GM19035 (cell line): ENCODE measurements around the gene SLC15A5.

Source experiments
- ATAC-seq: cut with Tn5 transposase; IDR thresholded peaks from one replicate; pipeline ENCODE4 v1.9.1; 2021; ENCODE audit not compliant: unreplicated experiment

Gene SLC15A5

GRCh38 chr12:16277585-16277984 is at the start of gene SLC15A5:
Gene SLC15A5 (minus strand): TSS chr12:16277685. CDS start chr12:16277685, 0 bp downstream.
- no peak for ATAC-seq

GRCh38 chr12:16325426-16325825 is 47.9 kb upstream of the SLC15A5 start:
- ATAC-seq, result no peak

GRCh38 chr12:16324772-16325171 is 47.3 kb upstream of the SLC15A5 start:
- ATAC-seq, result no peak

- no peak for ATAC-seq
These were observed 46.8 kb upstream of the SLC15A5 start for GRCh38 chr12:16324272-16324671.

DNA sequence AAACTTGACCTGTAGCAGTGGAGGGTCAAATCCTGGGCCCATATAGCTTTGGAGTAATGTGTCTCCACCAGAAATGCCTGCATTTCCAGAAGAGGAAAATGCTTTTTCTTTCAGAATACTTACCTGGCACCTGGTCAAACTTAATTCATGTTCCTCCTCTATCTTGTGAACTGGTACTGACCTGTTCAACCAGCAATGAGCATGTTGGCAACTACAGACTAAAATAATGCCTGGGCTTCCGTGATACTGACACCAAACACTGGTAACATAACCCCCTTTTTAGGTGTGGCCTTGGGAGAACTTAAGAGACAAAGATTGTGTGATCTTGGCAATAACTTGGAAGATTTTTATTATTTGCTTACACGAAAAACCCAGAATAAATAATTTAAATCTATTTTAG is 46.2 kb upstream of the SLC15A5 start:
- no peak for ATAC-seq

DNA sequence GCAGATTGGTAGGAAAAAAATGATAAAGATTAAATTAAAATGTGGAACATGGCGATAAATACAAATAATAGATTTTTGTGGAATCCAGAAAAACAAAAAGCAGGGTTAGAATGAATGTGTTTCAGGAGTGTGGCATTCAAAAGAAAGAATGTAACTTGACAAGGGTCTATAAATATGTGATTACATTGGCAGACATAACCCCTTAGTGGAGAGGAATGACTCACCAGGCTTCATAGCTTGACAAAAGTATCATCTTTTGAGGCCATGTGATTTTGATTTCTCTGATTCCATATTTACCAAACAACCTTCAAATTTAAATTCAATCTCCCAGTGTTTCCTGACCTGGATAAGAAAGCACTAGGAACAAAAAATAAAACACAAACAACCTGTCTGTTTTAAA is 45.5 kb upstream of the SLC15A5 start:
- ATAC-seq, result no peak

DNA sequence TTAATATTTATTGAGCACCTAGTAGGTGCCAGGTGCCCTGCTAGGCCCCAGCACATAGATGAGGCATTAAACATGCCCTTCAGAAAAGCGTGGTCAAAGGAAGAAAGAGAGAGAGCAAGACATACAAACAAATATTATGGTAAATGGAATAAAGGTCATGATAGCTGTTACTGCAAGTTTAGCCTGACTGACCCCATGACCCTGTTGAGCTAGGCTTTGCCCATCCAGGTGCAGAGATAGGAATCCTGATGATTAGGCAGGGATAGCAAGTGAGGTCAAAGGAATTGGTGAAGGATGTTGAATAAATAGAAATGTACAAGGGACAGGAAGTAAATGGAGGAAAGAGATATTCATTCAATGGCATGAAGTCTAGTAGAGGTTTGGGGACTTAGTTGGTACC is 33.4 kb upstream of the SLC15A5 start:
- ATAC-seq, result no peak

GRCh38 chr12:16307856-16308475 is 30.5 kb upstream of the SLC15A5 start:
- no peak for ATAC-seq

DNA sequence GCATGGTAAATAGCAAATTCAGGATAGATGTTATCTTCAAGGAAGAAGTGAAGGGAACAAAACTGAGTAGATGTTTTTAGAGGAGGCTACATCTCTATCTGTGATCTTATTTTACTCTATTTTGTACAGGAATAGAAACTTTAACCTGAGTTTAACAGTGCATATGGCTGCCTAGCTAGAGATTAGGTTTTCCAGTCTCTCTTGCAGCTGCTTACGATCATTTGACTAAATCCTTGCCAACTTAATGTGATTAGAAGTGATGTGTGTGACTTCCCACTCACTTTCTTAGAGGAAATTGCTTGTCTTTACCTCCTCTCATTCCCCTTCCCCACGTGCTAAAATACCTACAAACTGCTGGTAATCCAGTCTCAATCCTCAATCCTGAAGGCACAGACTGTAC is 26.5 kb upstream of the SLC15A5 start:
- no peak for ATAC-seq

DNA sequence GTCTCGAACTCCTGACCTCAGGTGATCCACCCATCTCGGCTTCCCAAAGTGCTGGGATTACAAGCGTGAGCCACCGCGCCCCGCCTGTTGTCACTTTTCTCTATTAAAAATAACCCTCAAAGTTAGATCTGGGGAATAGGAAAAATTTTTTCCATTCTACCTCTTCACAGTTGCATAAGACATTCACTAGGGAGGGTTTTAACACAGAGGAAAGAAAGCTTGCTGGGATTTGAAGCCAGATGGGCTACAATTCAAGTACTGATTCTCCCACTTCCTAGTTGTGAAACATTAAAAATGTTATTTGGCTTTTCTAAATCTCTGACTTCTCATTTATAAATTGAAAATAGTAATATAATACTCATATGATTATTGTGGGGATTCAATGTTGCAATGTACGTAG is 23.3 kb upstream of the SLC15A5 start:
- ATAC-seq, result no peak

- ATAC-seq, result no peak
These were observed 22.6 kb upstream of the SLC15A5 start for GRCh38 chr12:16300122-16300521.

DNA sequence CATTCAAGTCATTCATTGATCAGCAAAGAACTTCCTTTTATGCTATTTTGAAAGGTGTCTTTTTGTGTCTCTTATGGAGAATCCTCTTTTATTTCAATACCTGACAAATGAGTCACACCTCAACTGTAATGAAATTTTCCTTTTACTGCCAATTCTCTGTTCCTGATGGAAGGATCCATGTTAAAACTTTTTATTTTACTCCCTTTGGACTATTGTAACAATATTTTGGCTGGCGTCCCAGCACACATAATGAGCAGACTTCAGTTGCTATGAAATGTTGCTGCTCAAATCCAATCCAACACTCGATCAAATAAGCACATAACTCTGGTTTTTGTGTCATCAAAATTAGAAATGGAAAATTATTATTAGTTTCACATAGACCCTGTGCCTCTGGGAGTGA is 21.9 kb upstream of the SLC15A5 start:
- no peak for ATAC-seq

DNA sequence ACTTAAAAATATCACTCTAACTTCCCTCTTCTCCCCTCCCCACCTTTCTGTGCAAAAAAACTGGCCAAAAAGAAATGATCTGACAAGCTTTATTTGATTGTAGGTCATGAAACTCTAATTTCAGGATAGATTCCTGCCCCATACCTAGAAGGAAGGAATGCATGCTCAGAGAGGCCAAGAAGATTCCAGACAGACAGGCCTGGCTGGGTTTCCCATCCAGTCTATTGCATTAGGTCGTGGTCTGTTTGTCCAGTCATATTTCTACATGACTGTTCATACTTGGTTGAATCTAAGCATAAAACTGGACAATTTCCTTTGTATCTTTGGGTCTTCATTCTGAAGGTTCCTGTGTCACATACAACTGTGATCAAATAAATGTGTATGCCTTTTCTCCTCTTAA is 20.0 kb upstream of the SLC15A5 start:
- no peak for ATAC-seq

GRCh38 chr12:16294376-16294956 is 17.0 kb upstream of the SLC15A5 start:
- ATAC-seq, result no peak

DNA sequence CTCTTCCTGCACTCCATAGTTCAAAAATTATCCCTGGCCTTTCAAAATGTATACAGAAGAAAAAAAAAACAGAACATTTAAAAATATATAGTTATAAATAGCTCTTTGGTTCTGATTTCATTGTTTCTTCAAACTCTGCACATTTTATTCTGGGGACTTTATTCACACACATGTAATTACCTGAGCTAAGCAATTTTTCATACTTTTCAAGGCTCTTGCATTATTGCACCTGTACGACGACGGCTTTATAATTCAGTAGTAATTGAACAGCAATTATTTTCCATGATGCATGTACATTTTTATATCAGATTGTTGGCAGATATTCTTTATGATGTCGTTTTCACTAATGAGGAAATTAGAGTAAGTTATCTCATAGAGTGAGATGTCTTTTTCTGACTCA is 13.5 kb upstream of the SLC15A5 start:
- ATAC-seq, result no peak

GRCh38 chr12:16285586-16285985 is 8.1 kb upstream of the SLC15A5 start:
- no peak for ATAC-seq

GRCh38 chr12:16282978-16283377 is 5.5 kb upstream of the SLC15A5 start:
- no peak for ATAC-seq

GRCh38 chr12:16282081-16282480 is 4.6 kb upstream of the SLC15A5 start:
- ATAC-seq, result no peak

- ATAC-seq, result no peak
These were observed 3.7 kb upstream of the SLC15A5 start for GRCh38 chr12:16281157-16281556.

GRCh38 chr12:16272222-16272621 is 5.3 kb downstream of the SLC15A5 start:
- no peak for ATAC-seq

GRCh38 chr12:16271062-16271461 is 6.4 kb downstream of the SLC15A5 start:
- ATAC-seq, result no peak

GRCh38 chr12:16269946-16270345 is 7.5 kb downstream of the SLC15A5 start:
- ATAC-seq, result no peak

- no peak for ATAC-seq
These were observed 11.4 kb downstream of the SLC15A5 start for GRCh38 chr12:16266085-16266484.
